H1 (cell line): ENCODE measurements around the gene SAXO1. TPM values are rescaled to one million over a fixed set of nuclear protein-coding genes. Genes with fewer than 3 reads are reported as not detected.

Experiments
- CTCF ChIA-PET: fragments of 300-600 bp; sonication (Branson Sonifier 250); formaldehyde crosslinking; loops from one replicate; lab custom pipeline; 2021; ENCODE audit not compliant: partially characterized antibody; lab: Charles Lee
- POLR2A ChIA-PET: fragments of 300-600 bp; sonication (Branson Sonifier 250); formaldehyde crosslinking; loops from one replicate; lab custom pipeline; 2021; ENCODE audit warnings: inconsistent platforms; ENCODE audit not compliant: partially characterized antibody; lab: Charles Lee
- DNase-seq, 2 experiments: peaks; one replicate each; pipeline versions ENCODE4 v3.0.0 to v3.0.0-alpha.2; 2010 to 2022; ENCODE audit warnings: low spot score in 2 of 2, low read depth in 1 of 2, mixed read lengths in 1 of 2
- FAIRE-seq: peaks from 2 replicates; lab custom pipeline; 2011; peaks lifted over from hg19 to GRCh38; lab: Jason Lieb, UNC
- H2AFZ ChIP-seq: 2 replicates; pipeline ENCODE4 v1.8.1; 2012; ENCODE audit warnings: low read length, inconsistent platforms
- H2AK5ac ChIP-seq: 2 replicates; pipeline ENCODE4 v1.6.1; 2013; ENCODE audit warnings: low read depth, low read length
- H2BK120ac ChIP-seq: replicated peaks from 2 replicates; pipeline ENCODE3; 2013; ENCODE audit warnings: low read depth, low read length, inconsistent platforms
- H2BK12ac ChIP-seq: 2 replicates; pipeline ENCODE4 v1.6.1; 2013; ENCODE audit warnings: low read depth, low read length
- H2BK15ac ChIP-seq: 2 replicates; pipeline ENCODE4 v1.6.1; 2013; ENCODE audit warnings: low read length
- H2BK20ac ChIP-seq: 2 replicates; pipeline ENCODE4 v1.6.1; 2013; ENCODE audit warnings: low read length
- H2BK5ac ChIP-seq: 2 replicates; pipeline ENCODE4 v1.6.1; 2013; ENCODE audit warnings: low read depth, low read length
- H3K14ac ChIP-seq: 2 replicates; pipeline ENCODE4 v1.6.1; 2013; ENCODE audit warnings: inconsistent platforms; ENCODE audit not compliant: insufficient read length
- H3K18ac ChIP-seq: 2 replicates; pipeline ENCODE4 v1.6.1; 2013; ENCODE audit warnings: low read length; ENCODE audit errors: extremely low read depth
- H3K23ac ChIP-seq: 2 replicates; pipeline ENCODE4 v1.6.1; 2013; ENCODE audit warnings: inconsistent platforms; ENCODE audit not compliant: insufficient read length
- H3K23me2 ChIP-seq: 2 replicates; pipeline ENCODE4 v1.6.1; 2013; ENCODE audit warnings: low read depth, low read length
- H3K27ac ChIP-seq: 2 replicates; pipeline ENCODE4 v1.6.1; 2011; ENCODE audit warnings: low read depth, low read length, inconsistent platforms
- H3K27me3 ChIP-seq, 4 experiments: replicated peaks in 1 of 4; 1 replicate in 1 of 4; 2 replicates in 3 of 4; pipeline versions ENCODE4 v1.6.1 to v1.8.1; 2011 to 2013; ENCODE audit warnings: low read length in 3 of 4, mild to moderate bottlenecking in 3 of 4, inconsistent platforms in 2 of 4, mixed read lengths in 2 of 4, moderate library complexity in 1 of 4; ENCODE audit not compliant: control insufficient read depth in 3 of 4, insufficient read depth in 3 of 4; ENCODE audit errors: extremely low read depth in 1 of 4
- H3K36me3 ChIP-seq, 4 experiments: 2 replicates each; pipeline versions ENCODE4 v1.6.1 to v1.8.1; 2011 to 2013; ENCODE audit warnings: mild to moderate bottlenecking in 4 of 4, low read length in 3 of 4, moderate library complexity in 2 of 4, control low read depth in 1 of 4, inconsistent platforms in 1 of 4; ENCODE audit not compliant: insufficient read depth in 4 of 4, control insufficient read depth in 2 of 4
- H3K4ac ChIP-seq: replicated peaks from 2 replicates; pipeline ENCODE3; 2013; ENCODE audit warnings: low read length, low read depth, mixed read lengths, inconsistent platforms; ENCODE audit not compliant: insufficient read length
- H3K4me1 ChIP-seq, 4 experiments: replicated peaks in 1 of 4; 1 replicate in 1 of 4; 2 replicates in 3 of 4; pipeline versions ENCODE4 v1.6.1 to v1.8.1; 2011 to 2013; ENCODE audit warnings: low read length in 3 of 4, inconsistent platforms in 2 of 4, mixed read lengths in 1 of 4; ENCODE audit not compliant: insufficient read depth in 4 of 4, control insufficient read depth in 3 of 4
- H3K4me2 ChIP-seq, 2 experiments: 2 replicates each; pipeline versions ENCODE4 v1.6.1 to v1.8.1; 2011 to 2013; ENCODE audit warnings: low read depth in 2 of 2, low read length in 2 of 2, control low read depth in 1 of 2, inconsistent platforms in 1 of 2, mild to moderate bottlenecking in 1 of 2; ENCODE audit not compliant: insufficient read depth in 1 of 2
- H3K4me3 ChIP-seq, 4 experiments: fragments of 200-600, 300-600 bp in 1 of 4; sonication (generic), shearing (Covaris generic), sonication (Bioruptor Twin) in 1 of 4; 2 replicates each; pipeline versions ENCODE4 v1.5.1 to v1.8.1; 2011 to 2016; ENCODE audit warnings: low read length in 4 of 4, low read depth in 3 of 4, control low read depth in 2 of 4, inconsistent platforms in 2 of 4, mild to moderate bottlenecking in 2 of 4, mixed read lengths in 1 of 4, moderate library complexity in 1 of 4; ENCODE audit not compliant: insufficient read depth in 2 of 4; ENCODE audit errors: extremely low read depth in 1 of 4
- H3K56ac ChIP-seq: replicated peaks from 2 replicates; pipeline ENCODE3; 2013; ENCODE audit warnings: low read depth, mild to moderate bottlenecking, mixed read lengths, low read length, inconsistent platforms; ENCODE audit not compliant: insufficient read length
- H3K79me1 ChIP-seq: 2 replicates; pipeline ENCODE4 v1.6.1; 2013; ENCODE audit warnings: low read depth, low read length, control low read depth
- H3K79me2 ChIP-seq, 2 experiments: 2 replicates each; pipeline versions ENCODE4 v1.6.1 to v1.8.1; 2012 to 2013; ENCODE audit warnings: low read length in 2 of 2, mild to moderate bottlenecking in 2 of 2, inconsistent platforms in 1 of 2; ENCODE audit not compliant: insufficient read depth in 2 of 2, control insufficient read depth in 1 of 2
- H3K9ac ChIP-seq, 4 experiments: replicated peaks in 1 of 4; 1 replicate in 1 of 4; 2 replicates in 3 of 4; pipeline versions ENCODE4 v1.6.1 to v1.8.1; 2011 to 2013; ENCODE audit warnings: low read depth in 3 of 4, low read length in 3 of 4, control low read depth in 2 of 4, mild to moderate bottlenecking in 2 of 4, moderate library complexity in 2 of 4, inconsistent platforms in 1 of 4; ENCODE audit errors: extremely low read depth in 1 of 4
- H3K9me3 ChIP-seq, 2 experiments: 2 replicates each; pipeline versions ENCODE4 v1.6.1 to v1.8.1; 2012 to 2013; ENCODE audit warnings: mild to moderate bottlenecking in 2 of 2, moderate library complexity in 2 of 2, control low read depth in 1 of 2, inconsistent platforms in 1 of 2, low read depth in 1 of 2, low read length in 1 of 2, mixed read lengths in 1 of 2; ENCODE audit not compliant: insufficient read depth in 2 of 2
- H4K20me1 ChIP-seq, 2 experiments: replicated peaks in 1 of 2; 2 replicates each; pipeline versions ENCODE3 to v1.8.1; 2011 to 2013; ENCODE audit warnings: inconsistent platforms in 2 of 2, low read length in 2 of 2, mild to moderate bottlenecking in 1 of 2; ENCODE audit not compliant: insufficient read depth in 2 of 2, control insufficient read depth in 1 of 2
- H4K5ac ChIP-seq: 2 replicates; pipeline ENCODE4 v1.6.1; 2013; ENCODE audit warnings: low read length, low read depth, mixed read lengths, inconsistent platforms; ENCODE audit not compliant: insufficient read length
- H4K8ac ChIP-seq: 2 replicates; pipeline ENCODE4 v1.8.0; 2013; ENCODE audit warnings: mild to moderate bottlenecking, moderate library complexity, low read length, inconsistent platforms; ENCODE audit not compliant: insufficient read depth; ENCODE audit errors: extremely low read depth
- H4K91ac ChIP-seq: replicated peaks from 2 replicates; pipeline ENCODE3; 2013; ENCODE audit warnings: low read length, mixed read lengths, inconsistent platforms; ENCODE audit not compliant: insufficient read length
- CBX5 ChIP-seq: fragments of 300-800, 300-1000 bp; sonication (generic); IDR thresholded peaks from 2 replicates; pipeline ENCODE4 v1.7.1; 2016; ENCODE audit warnings: antibody characterized with exemption, low read length, low read depth
- CBX8 ChIP-seq: fragments of 300-800, 300-1000 bp; sonication (generic); IDR thresholded peaks from 2 replicates; pipeline ENCODE4 v1.7.1; 2016; ENCODE audit warnings: low read depth, low read length, borderline replicate concordance
- CHD2 ChIP-seq: IDR thresholded peaks from 2 replicates; pipeline ENCODE4 v1.6.1; 2012; ENCODE audit warnings: low read length, improper control_type of control experiment
- CTBP2 ChIP-seq: IDR thresholded peaks from 2 replicates; pipeline ENCODE4 v1.7.0; 2011; ENCODE audit warnings: borderline replicate concordance, mild to moderate bottlenecking, moderate library complexity, mixed read lengths, low read length; ENCODE audit not compliant: insufficient read depth, insufficient read length
- CTCF ChIP-seq, 3 experiments: IDR thresholded peaks; 1 replicate in 2 of 3; 2 replicates in 1 of 3; pipeline versions ENCODE4 v1.5.1 to v1.6.1; 2011; ENCODE audit warnings: low read length in 3 of 3, mild to moderate bottlenecking in 3 of 3, inconsistent platforms in 2 of 3, low read depth in 1 of 3, moderate library complexity in 1 of 3; ENCODE audit not compliant: insufficient read depth in 1 of 3; ENCODE audit errors: control extremely low read depth in 1 of 3
- FOSL1 ChIP-seq: IDR thresholded peaks from 2 replicates; pipeline ENCODE4 v1.6.1; 2011; ENCODE audit warnings: mild to moderate bottlenecking, low read depth, low read length, moderate library complexity; ENCODE audit not compliant: insufficient read depth
- HDAC6 ChIP-seq: IDR thresholded peaks from one replicate; pipeline ENCODE4 v1.7.1; 2012; ENCODE audit warnings: low read depth, mild to moderate bottlenecking, inconsistent platforms, low read length, moderate library complexity
- NRF1 ChIP-seq: IDR thresholded peaks from 2 replicates; pipeline ENCODE4 v1.6.1; 2011; ENCODE audit warnings: mild to moderate bottlenecking, low read depth, low read length, improper control_type of control experiment
- POU5F1 ChIP-seq: IDR thresholded peaks from 2 replicates; pipeline ENCODE4 v1.6.1; 2011; ENCODE audit warnings: low read depth, mild to moderate bottlenecking, low read length, moderate library complexity
- RFX5 ChIP-seq: IDR thresholded peaks from 2 replicates; pipeline ENCODE4 v1.6.1; 2011; ENCODE audit warnings: low read depth, low read length, improper control_type of control experiment, borderline replicate concordance
- RXRA ChIP-seq: IDR thresholded peaks from 2 replicates; pipeline ENCODE4 v1.6.1; 2011; ENCODE audit warnings: low read depth, mild to moderate bottlenecking, low read length, moderate library complexity; ENCODE audit not compliant: insufficient read depth
- TCF12 ChIP-seq: IDR thresholded peaks from 2 replicates; pipeline ENCODE4 v1.6.1; 2011; ENCODE audit warnings: low read depth, mild to moderate bottlenecking, low read length
- WGBS, 2 experiments: shearing (Covaris generic) in 1 of 2; methylation state at CpG; one replicate each; pipeline versions ENCODE4 v1.1.6 to v1.1.7; 2013 to 2015; ENCODE audit warnings: low lambda C conversion rate in 2 of 2, mixed read lengths in 2 of 2, inconsistent platforms in 1 of 2, low coverage in 1 of 2, missing lambda C conversion rate in 1 of 2; ENCODE audit not compliant: insufficient replicate concordance in 2 of 2, insufficient coverage in 1 of 2, insufficient read length in 1 of 2; ENCODE audit errors: extremely low coverage in 1 of 2, missing lambda C conversion rate in 1 of 2; 5-methylcytosine and 5-hydroxymethylcytosine counted together
- polyA plus RNA-seq, 7 experiments: library from polyadenylated mRNA; depleted of rRNA in 3 of 7; stranded (reverse) in 5 of 7; unstranded in 2 of 7; fragments of >200 nt in 5 of 7; fragments of 200-250 nt in 2 of 7; gene quantifications; 1 replicate in 5 of 7; 2 replicates in 1 of 7; 4 replicates in 1 of 7; pipeline versions ENCODE4 v1.2.1 to v1.2.3, GENCODE V29; 2011 to 2013; ENCODE audit warnings: missing spikeins in 2 of 7, mixed read lengths in 2 of 7
- total RNA-seq: library from RNA; stranded (reverse); fragmentation: NEBNext Ultra II Directional; extraction: Animal tissue kit (Norgen Biotek cat#: 25700); gene quantifications from 2 replicates; pipeline ENCODE4 v1.2.1, GENCODE V29; 2021

SAXO1 gene
- total and polyA plus RNA-seq, 2 of the 8 experiments (the other 6 are each of a cell fraction or from before 2014, with no cell fraction given) = 0.11 to 0.20 TPM

GRCh38 chr9:18969128-18969527 lies 63.9 kb downstream of the SAXO1 start:
- H3K4me3 ChIP-seq = no peak overlapping the region
- no peak overlapping the region for H3K14ac ChIP-seq
- H3K36me3 ChIP-seq = no peaks in the 10 kb centered on the region
- no peak overlapping the region for H4K8ac ChIP-seq
- H2BK12ac ChIP-seq = no peak overlapping the region
- no peak overlapping the region for H3K56ac ChIP-seq
- ChIA-PET CTCF (no interaction called here), POLR2A (no interaction called here)
- H4K91ac ChIP-seq = no peak overlapping the region
- no peak overlapping the region for H4K5ac ChIP-seq
- H4K20me1 ChIP-seq = no peaks in the 10 kb centered on the region
- no peaks in the 10 kb centered on the region for H3K23me2 ChIP-seq
- H3K79me1 ChIP-seq = no peaks in the 10 kb centered on the region
- H2BK20ac ChIP-seq = no peak overlapping the region
- no peak overlapping the region for H2BK5ac ChIP-seq
- no peak overlapping the region for H3K18ac ChIP-seq
- no peak overlapping the region for H2BK15ac ChIP-seq
- H3K27me3 ChIP-seq = no peaks in the 10 kb centered on the region
- H2AK5ac ChIP-seq = no peak overlapping the region
- no peak overlapping the region for H2AFZ ChIP-seq
- H3K4me2 ChIP-seq = no peak overlapping the region
- WGBS, 2 experiments = 83% methylated on average over 3 of the region's 3 CpGs; no CpG with 5 or more reads in 1 of the 2 experiments
- FAIRE-seq (no peak), DNase-seq (no peak)
- H3K79me2 ChIP-seq = no peaks in the 10 kb centered on the region
- no peak overlapping the region for H3K27ac ChIP-seq
- H3K4me1 ChIP-seq = no peaks in the 10 kb centered on the region
- no peak overlapping the region for H2BK120ac ChIP-seq
- no peak overlapping the region for H3K9ac ChIP-seq
- H3K4ac ChIP-seq = no peak overlapping the region
- H3K9me3 ChIP-seq = peaks cover 0 to 5% of the 10 kb centered on the region in 2 experiments; a peak in 2 of 4 replicates
- no peak overlapping the region for H3K23ac ChIP-seq
- TF ChIP-seq CBX8 (no peak), TCF12 (no peak), NRF1 (no peak), CBX5 (no peak), CHD2 (no peak), FOSL1 (no peak), RXRA (no peak), RFX5 (no peak), HDAC6 (no peak), POU5F1 (no peak), CTBP2 (no peak), CTCF (IDR thresholded peaks at IDR 0.05; ENCODE audit: control extremely low read depth in 1 of 3, insufficient read depth in 1 of 3, low read depth in 1 of 3, low read length in 3 of 3) (no peak)
